ENCODE data around the gene SMC3. TPM values are rescaled to one million over a fixed set of nuclear protein-coding genes. Genes with fewer than 3 reads are reported as not detected.
A peak's percentile ranks its signal among the peaks of the same experiment; 100 is the strongest.

SMC3 gene
- total and polyA plus RNA-seq, 7 donors, result 15.3 to 25.3 (median 19.2) TPM

GRCh38 chr10:110632591-110633215 is 65.2 kb downstream of the SMC3 start:
- Histone ChIP-seq H3K36me3 (ENCODE audit: insufficient read depth in 1 of 2, low read depth in 1 of 2) (no peaks in the 10 kb centered on the region), H3K27ac (peak overlapping the region; percentile 42), H3K4me1 (peaks cover 43% of the 10 kb centered on the region), H3K9me3 (no peaks in the 10 kb centered on the region), H3K4me3 (no peak overlapping the region), H3K27me3 (ENCODE audit: insufficient read depth in 3 of 3, low read length in 2 of 3) (no peaks in the 10 kb centered on the region)
- DNase-seq (no peak), ATAC-seq (peak in 2 of 4 donors; percentile 18 to 48)
- WGBS, 3 donors, result 44 to 68% (median 48%) methylated on average over 1 of the region's 1 CpG
- TF ChIP-seq, protein P1, sequence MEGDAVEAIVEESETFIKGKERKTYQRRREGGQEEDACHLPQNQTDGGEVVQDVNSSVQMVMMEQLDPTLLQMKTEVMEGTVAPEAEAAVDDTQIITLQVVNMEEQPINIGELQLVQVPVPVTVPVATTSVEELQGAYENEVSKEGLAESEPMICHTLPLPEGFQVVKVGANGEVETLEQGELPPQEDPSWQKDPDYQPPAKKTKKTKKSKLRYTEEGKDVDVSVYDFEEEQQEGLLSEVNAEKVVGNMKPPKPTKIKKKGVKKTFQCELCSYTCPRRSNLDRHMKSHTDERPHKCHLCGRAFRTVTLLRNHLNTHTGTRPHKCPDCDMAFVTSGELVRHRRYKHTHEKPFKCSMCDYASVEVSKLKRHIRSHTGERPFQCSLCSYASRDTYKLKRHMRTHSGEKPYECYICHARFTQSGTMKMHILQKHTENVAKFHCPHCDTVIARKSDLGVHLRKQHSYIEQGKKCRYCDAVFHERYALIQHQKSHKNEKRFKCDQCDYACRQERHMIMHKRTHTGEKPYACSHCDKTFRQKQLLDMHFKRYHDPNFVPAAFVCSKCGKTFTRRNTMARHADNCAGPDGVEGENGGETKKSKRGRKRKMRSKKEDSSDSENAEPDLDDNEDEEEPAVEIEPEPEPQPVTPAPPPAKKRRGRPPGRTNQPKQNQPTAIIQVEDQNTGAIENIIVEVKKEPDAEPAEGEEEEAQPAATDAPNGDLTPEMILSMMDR (IDR thresholded peaks at IDR 0.05), result no peak
- intact Hi-C loops (cut with DNase I), result no loop called here

GRCh38 chr10:110634527-110635209 is 67.2 kb downstream of the SMC3 start:
- TF ChIP-seq, protein P1 (IDR thresholded peaks at IDR 0.05), result no peak
- Histone ChIP-seq H3K4me3 (peak overlapping the region; percentile 31), H3K36me3 (ENCODE audit: insufficient read depth in 1 of 2, low read depth in 1 of 2) (no peaks in the 10 kb centered on the region), H3K27me3 (ENCODE audit: insufficient read depth in 3 of 3, low read length in 2 of 3) (no peaks in the 10 kb centered on the region), H3K4me1 (peaks cover 40% of the 10 kb centered on the region), H3K27ac (peak overlapping the region; percentile 86), H3K9me3 (no peaks in the 10 kb centered on the region)
- ATAC-seq (peak; percentile 57 to 69 (median 63)), DNase-seq (peak; percentile 73 to 89)
- WGBS, 3 donors, result 17 to 22% (median 21%) methylated on average over 9 of the region's 9 CpGs
- intact Hi-C loops (cut with DNase I), result no loop called here

GRCh38 chr10:110636572-110636931 is 69.1 kb downstream of the SMC3 start:
- DNase-seq (no peak), ATAC-seq (peak in 2 of 4 donors; percentile 1 to 2)
- H3K4me3 ChIP-seq, result no peak overlapping the region
- peaks cover 30% of the 10 kb centered on the region for H3K4me1 ChIP-seq
- WGBS, 3 donors, result 72 to 84% (median 72%) methylated on average over 2 of the region's 2 CpGs
- H3K36me3 ChIP-seq (ENCODE audit: insufficient read depth in 1 of 2, low read depth in 1 of 2), result no peaks in the 10 kb centered on the region
- H3K27me3 ChIP-seq (ENCODE audit: insufficient read depth in 3 of 3, low read length in 2 of 3), result no peaks in the 10 kb centered on the region
- intact Hi-C loops (cut with DNase I), result no loop called here
- peak overlapping the region; percentile 86 for H3K27ac ChIP-seq
- no peaks in the 10 kb centered on the region for H3K9me3 ChIP-seq
- TF ChIP-seq, protein P1 (IDR thresholded peaks at IDR 0.05), result no peak

DNA sequence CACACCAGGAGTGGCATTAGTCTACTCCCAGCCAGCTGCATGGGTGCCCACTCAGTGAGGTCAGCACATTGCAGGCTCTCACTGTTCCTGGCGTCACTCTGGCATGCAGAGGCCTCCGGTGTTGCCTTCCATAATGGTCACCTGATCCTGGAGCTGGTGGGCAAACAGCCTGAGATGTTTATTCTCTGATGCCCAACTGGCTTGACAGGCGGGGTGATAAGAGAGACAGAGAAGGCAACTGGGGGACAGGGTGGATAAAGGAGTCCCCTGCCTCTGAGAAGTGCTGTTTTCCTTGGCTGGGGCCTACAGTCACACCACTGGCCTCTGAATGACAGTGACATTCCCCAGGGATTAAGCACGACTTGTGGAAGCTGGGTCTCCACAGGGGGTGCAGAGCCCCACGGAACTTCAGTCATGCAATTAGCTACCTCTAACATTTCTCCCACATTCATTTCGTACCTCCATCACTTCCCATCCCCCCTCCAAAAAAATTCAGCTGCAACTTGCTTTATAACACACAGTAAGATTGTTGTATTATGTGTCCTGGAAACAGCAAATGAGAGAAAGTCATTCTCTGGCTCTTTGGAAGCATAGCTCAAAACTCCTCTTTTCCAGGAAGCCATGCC is 69.5 kb downstream of the SMC3 start:
- 13 to 33% (median 20%) methylated on average over 6 of the region's 6 CpGs for WGBS, 3 donors
- intact Hi-C loops (cut with DNase I), result no loop called here
- peak; percentile 74 to 90 for DNase-seq

More for the DNA sequence above, 69.5 kb downstream of the SMC3 start:
- no peaks in the 10 kb centered on the region for H3K36me3 ChIP-seq (ENCODE audit: insufficient read depth in 1 of 2, low read depth in 1 of 2)
- ATAC-seq, result peak; percentile 84 to 90 (median 86)
- H3K4me1 ChIP-seq, result peaks cover 30% of the 10 kb centered on the region
- H3K27me3 ChIP-seq (ENCODE audit: insufficient read depth in 3 of 3, low read length in 2 of 3), result no peaks in the 10 kb centered on the region
- H3K4me3 ChIP-seq, result no peak overlapping the region
- H3K27ac ChIP-seq, result peak overlapping the region; percentile 86
- TF ChIP-seq, protein P1 (IDR thresholded peaks at IDR 0.05), result no peak
- H3K9me3 ChIP-seq, result no peaks in the 10 kb centered on the region

Data from psoas muscle (tissue), 8 donors.